Activated CD4-positive, alpha-beta T cell treated with anti-CD3 and anti-CD28 coated beads, Interleukin-2, amount 10 ng/mL, durations not matched to agents 7 days and 5 days (primary cell): ENCODE results near the gene PRSS37. TPM values are rescaled to one million over a fixed set of nuclear protein-coding genes. Genes with fewer than 3 reads are reported as not detected.
"Not testable (repeated sequence)": the region's sequence is repeated elsewhere in the genome, so short reads cannot be mapped to it uniquely, and the experiment has no call there.

Experiments used
- CTCF ChIA-PET: fragments of 350-600 bp; sonication (Branson Sonifier 250); formaldehyde crosslinking; loops from one replicate; lab custom pipeline; 2021; ENCODE audit warnings: antibody characterized with exemption; lab: Charles Lee
- POLR2A ChIA-PET: fragments of 350-600 bp; sonication (Branson Sonifier 250); formaldehyde crosslinking; loops from one replicate; lab custom pipeline; 2021; ENCODE audit warnings: antibody characterized with exemption; lab: Charles Lee
- DNase-seq: peaks from one replicate; pipeline ENCODE4 v3.0.0-alpha.2; 2020
- H3K27ac Mint-ChIP-seq: one replicate; pipeline ENCODE4 v1.8.0; 2021; ENCODE audit warnings: mild to moderate bottlenecking, moderate library complexity, mixed read lengths
- H3K27me3 Mint-ChIP-seq: one replicate; pipeline ENCODE4 v1.8.0; 2021; ENCODE audit warnings: mixed read lengths
- H3K36me3 Mint-ChIP-seq: one replicate; pipeline ENCODE4 v1.8.0; 2021; ENCODE audit warnings: low read depth, mixed read lengths
- H3K4me1 Mint-ChIP-seq: one replicate; pipeline ENCODE4 v1.8.0; 2021; ENCODE audit warnings: mixed read lengths
- H3K4me3 Mint-ChIP-seq: one replicate; pipeline ENCODE4 v1.8.0; 2021; ENCODE audit warnings: mild to moderate bottlenecking, moderate library complexity, mixed read lengths
- H3K9me3 Mint-ChIP-seq: one replicate; pipeline ENCODE4 v1.8.0; 2021; ENCODE audit warnings: mixed read lengths
- total RNA-seq, 2 experiments: library from RNA; stranded (reverse); gene quantifications; one replicate each; pipeline ENCODE4 v1.2.3, GENCODE V29; 2021

PRSS37 gene
- total RNA-seq, 2 experiments from 2014 or later, result not detected

- ChIA-PET POLR2A (no interaction called here), CTCF (no interaction called here)
- Mint-ChIP-seq H3K27me3 (no peaks in the 10 kb centered on the region), H3K4me3 (no peak overlapping the region), H3K27ac (no peak overlapping the region), H3K36me3 (no peaks in the 10 kb centered on the region), H3K4me1 (no peaks in the 10 kb centered on the region), H3K9me3 (no peaks in the 10 kb centered on the region)
- DNase-seq, result no peak
These were observed 3.0 kb upstream of the PRSS37 start for GRCh38 chr7:141844256-141844655.

GRCh38 chr7:141842904-141843303 is 1.6 kb upstream of the PRSS37 start:
- no peaks in the 10 kb centered on the region for H3K27me3 Mint-ChIP-seq

GRCh38 chr7:141840708-141841107 is 577 bp downstream of the PRSS37 start:
- no peaks in the 10 kb centered on the region for H3K27me3 Mint-ChIP-seq
- H3K36me3 Mint-ChIP-seq, result no peaks in the 10 kb centered on the region
- ChIA-PET CTCF (no interaction called here), POLR2A (no interaction called here)
- H3K4me3 Mint-ChIP-seq, result no peak overlapping the region
- H3K9me3 Mint-ChIP-seq, result no peaks in the 10 kb centered on the region
- H3K27ac Mint-ChIP-seq, result no peak overlapping the region
- H3K4me1 Mint-ChIP-seq, result no peaks in the 10 kb centered on the region
- no peak for DNase-seq

More at GRCh38 chr7:141842904-141843303, 1.6 kb upstream of the PRSS37 start:
- Mint-ChIP-seq H3K36me3 (no peaks in the 10 kb centered on the region), H3K4me1 (no peaks in the 10 kb centered on the region), H3K4me3 (no peak overlapping the region), H3K9me3 (no peaks in the 10 kb centered on the region), H3K27ac (no peak overlapping the region)
- ChIA-PET POLR2A (no interaction called here), CTCF (no interaction called here)
- DNase-seq, result no peak

GRCh38 chr7:141839256-141839655 is 2.0 kb downstream of the PRSS37 start:
- DNase-seq, result no peak
- Mint-ChIP-seq H3K27ac (no peak overlapping the region), H3K27me3 (no peaks in the 10 kb centered on the region), H3K4me3 (no peak overlapping the region), H3K9me3 (no peaks in the 10 kb centered on the region), H3K4me1 (no peaks in the 10 kb centered on the region), H3K36me3 (no peaks in the 10 kb centered on the region)
- POLR2A ChIA-PET, result no interaction called here
- CTCF ChIA-PET, result no interaction called here

GRCh38 chr7:141838581-141838980 is 2.7 kb downstream of the PRSS37 start:
- no peak for DNase-seq
- H3K27me3 Mint-ChIP-seq, result no peaks in the 10 kb centered on the region
- no peak overlapping the region for H3K4me3 Mint-ChIP-seq
- no peaks in the 10 kb centered on the region for H3K4me1 Mint-ChIP-seq
- H3K36me3 Mint-ChIP-seq, result no peaks in the 10 kb centered on the region
- no peaks in the 10 kb centered on the region for H3K9me3 Mint-ChIP-seq
- H3K27ac Mint-ChIP-seq, result no peak overlapping the region
- ChIA-PET POLR2A (no interaction called here), CTCF (no interaction called here)

- CTCF ChIA-PET, result no interaction called here
- Mint-ChIP-seq H3K27ac (no peak overlapping the region), H3K4me3 (no peak overlapping the region), H3K9me3 (no peaks in the 10 kb centered on the region), H3K4me1 (no peaks in the 10 kb centered on the region), H3K27me3 (no peaks in the 10 kb centered on the region), H3K36me3 (no peaks in the 10 kb centered on the region)
- POLR2A ChIA-PET, result no interaction called here
- DNase-seq, result no peak
These were observed 3.6 kb downstream of the PRSS37 start for GRCh38 chr7:141837683-141838082.

GRCh38 chr7:141822432-141822831 is 18.9 kb downstream of the PRSS37 start:
- H3K27me3 Mint-ChIP-seq, POLR2A ChIA-PET, H3K36me3 Mint-ChIP-seq, H3K4me1 Mint-ChIP-seq, CTCF ChIA-PET, DNase-seq, H3K4me3 Mint-ChIP-seq, H3K27ac Mint-ChIP-seq: not testable (repeated sequence)
- peaks cover 31% of the 10 kb centered on the region for H3K9me3 Mint-ChIP-seq

- Mint-ChIP-seq H3K9me3 (peaks cover 37% of the 10 kb centered on the region), H3K27me3 (peaks cover 1% of the 10 kb centered on the region), H3K36me3 (no peaks in the 10 kb centered on the region), H3K27ac (no peak overlapping the region), H3K4me3 (no peak overlapping the region), H3K4me1 (no peaks in the 10 kb centered on the region)
- no peak for DNase-seq
- ChIA-PET CTCF (no interaction called here), POLR2A (no interaction called here)
These were observed 21.2 kb downstream of the PRSS37 start for GRCh38 chr7:141820067-141820466.

GRCh38 chr7:141792526-141792925 is 48.8 kb downstream of the PRSS37 start:
- H3K36me3 Mint-ChIP-seq, result peaks cover 2% of the 10 kb centered on the region
- ChIA-PET CTCF (no interaction called here), POLR2A (no interaction called here)
- no peak overlapping the region for H3K4me3 Mint-ChIP-seq
- no peaks in the 10 kb centered on the region for H3K4me1 Mint-ChIP-seq
- no peak overlapping the region for H3K27ac Mint-ChIP-seq
- DNase-seq, result no peak
- no peaks in the 10 kb centered on the region for H3K9me3 Mint-ChIP-seq
- H3K27me3 Mint-ChIP-seq, result no peaks in the 10 kb centered on the region

- H3K4me1 Mint-ChIP-seq, result no peaks in the 10 kb centered on the region
- H3K27me3 Mint-ChIP-seq, result no peaks in the 10 kb centered on the region
- no peaks in the 10 kb centered on the region for H3K36me3 Mint-ChIP-seq
- DNase-seq, result no peak
- H3K9me3 Mint-ChIP-seq, result no peaks in the 10 kb centered on the region
- POLR2A ChIA-PET, result no interaction called here
- H3K4me3 Mint-ChIP-seq, result no peak within 1 kb of the TSS
- CTCF ChIA-PET, result no interaction called here
- no peak within 1 kb of the TSS for H3K27ac Mint-ChIP-seq
These were observed 51.4 kb downstream of the PRSS37 start, which contains the start of gene TAS2R5 for GRCh38 chr7:141789917-141790316. Gene TAS2R5 (plus strand): TSS chr7:141790217. CDS start chr7:141790362, 145 bp downstream.

- DNase-seq, result no peak
- H3K9me3 Mint-ChIP-seq, result no peaks in the 10 kb centered on the region
- H3K27ac Mint-ChIP-seq, result no peak overlapping the region
- ChIA-PET POLR2A (no interaction called here), CTCF (interaction anchor here (1.3 kb wide), 1 partner anchor 11 kb away, joined by 3 read pairs; the partner anchor contains the start of gene TAS2R4)
- no peaks in the 10 kb centered on the region for H3K27me3 Mint-ChIP-seq
- H3K4me1 Mint-ChIP-seq, result no peaks in the 10 kb centered on the region
- H3K36me3 Mint-ChIP-seq, result no peaks in the 10 kb centered on the region
- H3K4me3 Mint-ChIP-seq, result no peak overlapping the region
These were observed 53.0 kb downstream of the PRSS37 start for GRCh38 chr7:141788296-141788695.

Other genes with a start within 250 kb of the PRSS37 start
- gene DENND11, start 139.3 kb downstream of the PRSS37 start, total RNA-seq, result 10 to 100 TPM; 24.0 to 28.9 TPM
- not detected for gene WEE2, start 133.1 kb downstream of the PRSS37 start, total RNA-seq
- 100 to 1,000 TPM; 109 to 127 TPM for gene SSBP1, start 103.1 kb downstream of the PRSS37 start, total RNA-seq
- gene TAS2R3, start 77.4 kb downstream of the PRSS37 start, total RNA-seq, result 1 to 10 TPM; 1.4 to 1.8 TPM
- gene TAS2R4, start 64.8 kb downstream of the PRSS37 start, total RNA-seq, result 1 to 10 TPM; 1.1 to 1.3 TPM
- gene TAS2R5, start 51.3 kb downstream of the PRSS37 start, total RNA-seq, result 1 to 10 TPM; 1.2 to 1.3 TPM
- not detected for gene OR9A4, start 74.9 kb upstream of the PRSS37 start, total RNA-seq
- not detected for gene CLEC5A, start 105.5 kb upstream of the PRSS37 start, total RNA-seq
- gene TAS2R38, start 132.3 kb upstream of the PRSS37 start, total RNA-seq, result not detected
- gene MGAM, start 154.4 kb upstream of the PRSS37 start, total RNA-seq, result not detected